GM12873 (cell line): ENCODE data around the gene MEIS2.

ENCODE experiments used
- TF ChIP-seq, protein P1 (sequence below): IDR thresholded peaks from 2 replicates; pipeline ENCODE4 v1.5.1; 2012; ENCODE audit warnings: low read depth, mild to moderate bottlenecking, moderate library complexity, low read length, control low read depth; ENCODE audit not compliant: insufficient read depth; ENCODE audit errors: missing control alignments

MEIS2 gene

DNA sequence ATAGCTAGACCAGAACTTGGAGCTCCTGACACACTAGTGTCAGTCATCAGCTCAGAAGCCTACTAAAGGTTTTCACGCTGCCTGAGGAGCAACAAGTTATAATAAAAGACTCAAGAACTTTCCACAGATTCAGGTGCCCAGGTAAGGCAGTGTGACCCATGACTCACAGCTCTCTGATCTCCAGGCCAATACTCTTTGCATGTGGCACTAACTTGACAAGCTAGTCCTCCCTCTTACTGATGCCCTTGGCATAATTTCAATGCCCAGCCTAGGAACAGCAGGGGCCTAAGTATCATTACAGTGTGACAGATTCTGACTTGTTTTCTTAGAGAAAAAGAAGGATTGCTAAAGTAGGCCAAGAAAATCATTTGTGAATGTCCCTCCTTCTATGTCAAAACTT, 38.4 kb downstream of the MEIS2 start:
- TF ChIP-seq, protein P1, sequence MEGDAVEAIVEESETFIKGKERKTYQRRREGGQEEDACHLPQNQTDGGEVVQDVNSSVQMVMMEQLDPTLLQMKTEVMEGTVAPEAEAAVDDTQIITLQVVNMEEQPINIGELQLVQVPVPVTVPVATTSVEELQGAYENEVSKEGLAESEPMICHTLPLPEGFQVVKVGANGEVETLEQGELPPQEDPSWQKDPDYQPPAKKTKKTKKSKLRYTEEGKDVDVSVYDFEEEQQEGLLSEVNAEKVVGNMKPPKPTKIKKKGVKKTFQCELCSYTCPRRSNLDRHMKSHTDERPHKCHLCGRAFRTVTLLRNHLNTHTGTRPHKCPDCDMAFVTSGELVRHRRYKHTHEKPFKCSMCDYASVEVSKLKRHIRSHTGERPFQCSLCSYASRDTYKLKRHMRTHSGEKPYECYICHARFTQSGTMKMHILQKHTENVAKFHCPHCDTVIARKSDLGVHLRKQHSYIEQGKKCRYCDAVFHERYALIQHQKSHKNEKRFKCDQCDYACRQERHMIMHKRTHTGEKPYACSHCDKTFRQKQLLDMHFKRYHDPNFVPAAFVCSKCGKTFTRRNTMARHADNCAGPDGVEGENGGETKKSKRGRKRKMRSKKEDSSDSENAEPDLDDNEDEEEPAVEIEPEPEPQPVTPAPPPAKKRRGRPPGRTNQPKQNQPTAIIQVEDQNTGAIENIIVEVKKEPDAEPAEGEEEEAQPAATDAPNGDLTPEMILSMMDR, result no peak

DNA sequence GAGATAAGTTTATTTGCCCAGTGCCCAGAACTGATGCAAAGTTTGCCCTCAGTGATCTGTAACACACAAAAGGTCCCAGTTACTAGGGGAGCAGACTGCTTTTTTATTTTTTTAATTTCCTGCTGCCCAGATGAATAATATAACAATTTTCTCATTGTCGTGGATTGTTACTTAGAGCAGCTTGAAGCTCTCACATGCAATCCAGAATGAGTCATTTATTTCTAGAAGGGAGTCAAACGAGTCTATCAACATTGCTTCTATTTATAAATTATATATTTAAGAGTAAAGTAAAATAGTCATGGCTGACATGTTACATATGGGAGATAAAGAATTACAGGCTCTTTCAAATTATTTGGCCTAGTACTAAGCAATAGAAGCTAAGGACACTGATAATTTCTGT, 41.3 kb downstream of the MEIS2 start:
- TF ChIP-seq, protein P1, result no peak

DNA sequence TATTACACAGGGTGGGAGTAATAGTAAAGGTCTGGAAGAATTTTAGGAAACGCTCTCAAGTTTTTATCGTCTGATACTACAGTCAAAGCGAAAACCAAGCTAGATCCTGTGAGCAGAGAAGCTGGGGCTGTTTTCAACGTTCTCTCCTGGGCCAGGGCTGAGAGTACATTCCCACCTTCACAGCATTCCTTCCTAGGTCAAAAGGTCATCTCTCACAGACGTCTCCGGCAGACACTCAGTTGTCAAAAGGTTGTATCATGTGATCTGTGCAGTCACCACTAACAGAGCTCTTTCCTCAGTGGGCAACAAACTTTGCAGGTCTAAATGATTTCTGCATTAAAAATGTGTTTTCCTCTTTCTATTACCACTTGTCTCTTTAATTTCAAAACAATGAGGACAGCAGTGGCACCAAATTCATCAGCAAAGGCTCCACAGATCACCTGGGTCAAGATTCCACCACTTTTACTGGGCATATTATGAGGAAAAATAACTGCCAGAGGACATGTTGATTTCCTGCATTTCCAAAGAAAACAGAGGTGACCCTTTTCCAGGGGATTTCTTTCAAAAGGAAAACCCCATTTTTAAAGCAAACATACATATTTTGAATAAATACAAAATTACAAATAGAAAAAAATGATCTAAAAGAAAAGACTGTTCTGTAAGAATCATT, 41.9 kb downstream of the MEIS2 start:
- TF ChIP-seq, protein P1, result no peak

DNA sequence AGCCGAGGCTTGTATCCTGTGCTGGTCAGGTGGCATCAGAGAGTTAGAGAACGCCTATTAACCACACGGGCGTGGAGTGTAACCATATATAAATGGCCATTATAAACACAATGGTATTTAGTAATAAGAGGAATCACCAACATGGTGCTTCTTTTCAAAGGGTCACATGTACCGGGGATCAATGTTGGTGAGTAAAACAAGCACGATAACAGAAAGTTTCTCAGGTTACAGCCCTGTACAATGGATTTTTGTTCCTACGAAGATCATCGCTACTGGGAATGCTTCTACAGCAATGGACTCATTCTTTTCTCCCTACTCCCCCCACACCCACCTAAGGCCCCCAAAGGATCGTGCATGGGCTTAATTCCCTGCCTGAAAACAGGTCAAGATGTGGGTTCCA, 42.5 kb downstream of the MEIS2 start:
- TF ChIP-seq, protein P1, result no peak

DNA sequence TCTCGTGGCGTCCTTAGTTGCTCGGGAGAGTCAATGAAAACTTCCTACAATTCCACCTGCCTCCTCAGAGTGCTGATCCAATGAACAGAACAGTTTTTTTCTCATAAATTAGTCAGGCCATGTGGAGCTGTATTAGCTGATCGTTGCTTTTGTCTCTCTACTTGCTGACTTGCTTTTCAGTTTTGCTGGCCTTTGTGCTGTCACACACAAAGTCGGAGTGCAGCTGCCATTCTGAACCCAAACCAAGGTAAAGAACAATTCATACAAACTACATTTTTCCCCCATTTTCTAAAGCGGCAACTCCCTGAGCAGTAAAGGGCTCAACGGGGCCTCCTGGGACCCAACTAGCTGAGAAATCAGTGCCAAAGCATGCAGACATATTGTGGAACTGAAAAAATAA, 43.1 kb downstream of the MEIS2 start:
- TF ChIP-seq, protein P1, result no peak

DNA sequence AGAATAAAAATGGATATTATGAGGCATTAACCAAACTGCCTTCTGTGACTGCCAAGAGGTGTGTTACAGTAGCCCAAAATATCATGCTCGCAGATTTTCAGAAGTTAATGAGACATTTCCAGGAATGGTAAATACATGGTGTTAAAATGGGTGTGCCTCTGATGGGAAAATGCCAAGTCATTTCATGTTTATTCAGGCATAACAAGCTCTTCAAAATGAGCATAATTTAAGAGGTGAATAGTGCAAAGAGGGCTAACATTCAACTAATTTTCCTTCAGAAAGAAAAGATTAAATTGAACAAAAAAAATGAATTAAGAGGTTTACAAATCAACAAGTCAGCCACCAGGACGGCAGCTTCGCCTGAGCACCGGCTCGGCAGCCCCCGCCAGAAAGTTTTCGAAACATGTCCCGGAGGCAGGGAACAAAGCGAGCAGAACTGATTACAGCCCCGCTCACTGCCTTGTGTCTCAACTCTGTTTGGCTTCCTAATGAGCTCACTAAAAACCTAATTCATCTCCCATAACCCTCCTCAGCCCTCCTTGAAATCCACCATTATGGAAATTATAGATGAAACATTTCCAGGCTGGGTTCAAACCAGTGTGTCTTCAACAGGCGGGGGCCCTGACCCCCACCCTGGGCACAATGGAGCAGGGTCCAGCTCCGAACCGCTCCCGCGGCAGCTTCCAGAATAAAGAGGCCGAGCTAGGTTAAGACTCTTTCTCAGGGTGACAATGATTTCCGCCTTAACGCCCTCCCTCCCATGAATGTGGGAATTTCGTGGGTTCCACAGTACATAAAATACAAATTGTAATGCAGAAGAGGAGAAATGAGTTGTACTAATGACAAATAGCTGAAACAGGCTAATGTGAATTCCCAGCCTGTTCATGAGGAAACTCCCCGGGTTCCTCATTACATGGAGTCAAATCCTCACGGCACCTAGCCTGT, 43.9 kb downstream of the MEIS2 start:
- TF ChIP-seq, protein P1, result no peak

DNA sequence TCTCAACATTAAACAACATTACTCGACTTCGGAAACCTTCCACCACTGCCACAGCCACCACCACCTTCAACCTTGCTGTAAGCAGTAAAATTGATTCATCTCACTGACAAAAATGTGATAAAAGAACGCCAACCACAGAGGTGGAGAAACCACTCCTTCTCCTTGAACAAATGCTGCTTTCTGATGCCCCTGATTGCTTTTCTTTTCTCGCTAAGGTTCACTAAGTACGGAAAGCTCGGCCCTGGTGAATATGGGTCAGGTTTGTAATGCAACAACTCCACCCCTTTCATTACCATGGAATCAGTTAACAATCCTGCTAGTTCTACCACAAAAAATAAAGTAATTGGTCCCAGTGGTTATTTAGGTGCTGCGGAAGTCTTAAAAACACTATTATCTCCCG, 44.9 kb downstream of the MEIS2 start:
- TF ChIP-seq, protein P1, result no peak
